GM18861 (cell line): ENCODE data around the gene ACTN4.
"Not testable (repeated sequence)": the region's sequence is repeated elsewhere in the genome, so short reads cannot be mapped to it uniquely, and the experiment has no call there.

Source experiments
- ATAC-seq: cut with Tn5 transposase; IDR thresholded peaks from one replicate; pipeline ENCODE4 v1.9.1; 2021; ENCODE audit not compliant: unreplicated experiment

Gene ACTN4

DNA sequence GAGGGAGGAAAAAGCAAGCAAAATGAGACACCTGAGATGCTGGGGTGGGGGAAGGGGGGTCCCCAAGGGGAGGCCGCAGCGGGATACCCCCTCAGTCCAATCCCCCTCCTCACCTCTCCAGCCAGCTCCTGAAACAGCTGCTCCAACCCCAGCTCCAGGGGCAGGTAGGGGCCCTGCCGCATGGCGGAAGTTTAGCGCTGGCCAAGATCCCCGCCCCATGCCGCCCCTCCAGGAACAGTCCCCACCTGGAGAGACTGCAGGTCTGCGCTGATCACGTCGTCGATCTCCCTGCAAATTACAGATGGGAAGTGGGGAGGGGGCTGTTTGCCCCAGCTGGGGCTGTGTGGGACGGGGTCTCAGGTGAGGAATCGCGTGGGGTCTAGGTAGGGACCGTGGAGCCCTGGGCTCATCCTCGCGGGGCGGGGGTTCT is 87.8 kb downstream of the ACTN4 start:
- no peak for ATAC-seq

DNA sequence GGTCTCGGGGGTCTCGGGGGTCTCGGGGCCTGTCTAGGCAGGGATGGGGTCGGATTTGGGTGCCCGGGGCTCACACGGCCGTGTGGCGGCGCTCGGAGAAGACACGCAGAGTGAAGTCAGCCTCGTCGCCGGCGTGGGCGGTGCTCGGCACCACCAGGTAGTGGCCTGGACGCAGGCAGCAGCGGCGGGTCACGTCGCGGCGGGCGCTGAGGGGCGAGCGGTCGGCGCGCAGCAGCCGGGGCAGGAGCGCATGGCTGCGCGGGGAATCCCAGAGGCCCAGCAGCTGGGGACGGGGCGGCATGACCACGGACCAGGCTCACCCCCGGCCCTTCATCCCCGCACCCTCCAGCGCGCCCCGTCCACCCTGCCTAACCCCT is 88.6 kb downstream of the ACTN4 start:
- no peak for ATAC-seq

DNA sequence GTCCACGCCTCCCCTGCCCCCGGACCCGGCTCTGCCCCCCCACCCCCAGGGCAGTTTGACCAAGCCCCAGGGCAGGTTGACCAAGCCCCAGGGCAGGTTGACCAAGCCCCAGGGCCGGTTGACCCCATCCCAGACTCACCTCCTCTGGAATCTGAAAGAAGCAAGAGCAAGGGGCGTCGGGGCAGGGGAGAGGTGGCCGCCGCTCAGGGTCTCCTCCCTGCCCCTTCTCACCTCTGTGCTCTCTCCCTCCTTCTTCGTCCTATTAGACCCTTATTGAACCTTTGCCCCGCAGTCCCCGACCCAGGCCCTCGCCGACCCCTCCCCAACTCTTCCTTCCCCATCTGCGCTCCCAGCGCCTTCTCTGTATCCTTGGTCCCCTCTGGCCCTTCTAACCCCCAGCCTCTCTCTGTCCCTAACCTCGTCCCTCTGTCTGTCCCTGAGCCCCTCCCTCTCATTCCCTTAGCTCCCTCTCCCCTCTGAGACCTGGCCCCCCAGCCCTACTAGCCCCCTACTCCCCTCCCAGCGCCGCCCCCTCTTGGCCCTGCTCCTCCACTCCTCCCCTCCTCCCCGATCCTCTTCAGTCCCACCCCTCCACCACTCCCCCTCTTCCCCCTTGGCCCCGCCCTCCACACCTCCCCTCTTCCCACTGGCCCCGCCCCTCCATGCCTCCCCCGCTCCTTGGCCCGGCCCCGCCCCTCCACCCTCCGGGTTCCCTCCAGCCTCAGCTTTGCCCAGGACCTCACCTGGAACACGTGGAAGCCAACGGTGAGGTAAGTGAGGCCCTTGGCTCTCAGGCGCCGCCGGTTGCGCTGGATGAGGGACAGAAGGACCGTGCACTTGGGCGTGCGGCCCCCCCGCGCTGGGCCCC is 89.2 kb downstream of the ACTN4 start:
- no peak for ATAC-seq

DNA sequence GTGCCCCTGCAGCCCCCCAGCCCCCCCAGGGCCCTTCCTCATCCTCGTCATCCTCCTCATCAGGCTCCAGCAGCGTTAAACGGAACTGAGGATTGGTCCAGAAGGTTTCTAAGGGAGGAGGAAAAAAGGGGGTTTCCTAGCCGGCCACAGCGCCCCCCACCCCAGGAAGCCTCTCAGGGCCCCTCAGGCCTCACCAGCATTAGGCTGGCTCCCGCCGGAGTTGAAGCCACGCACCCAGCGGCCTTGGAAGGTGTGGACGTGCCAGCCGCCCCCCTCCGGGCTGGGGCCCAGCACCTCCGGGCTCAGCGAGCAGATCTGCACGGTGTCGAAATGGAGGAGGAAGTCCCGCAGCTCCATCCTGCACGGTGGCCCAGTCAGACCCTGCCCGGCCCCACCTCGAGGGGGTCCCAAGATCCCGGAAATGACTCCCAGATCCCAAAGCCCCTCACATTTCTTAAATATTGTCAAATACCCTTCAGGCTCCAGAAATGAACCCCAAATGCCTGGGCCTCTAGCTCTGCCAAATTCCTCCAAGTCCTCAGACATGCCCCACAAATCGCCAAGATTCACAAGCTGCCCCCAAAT is 89.9 kb downstream of the ACTN4 start:
- ATAC-seq = no peak

DNA sequence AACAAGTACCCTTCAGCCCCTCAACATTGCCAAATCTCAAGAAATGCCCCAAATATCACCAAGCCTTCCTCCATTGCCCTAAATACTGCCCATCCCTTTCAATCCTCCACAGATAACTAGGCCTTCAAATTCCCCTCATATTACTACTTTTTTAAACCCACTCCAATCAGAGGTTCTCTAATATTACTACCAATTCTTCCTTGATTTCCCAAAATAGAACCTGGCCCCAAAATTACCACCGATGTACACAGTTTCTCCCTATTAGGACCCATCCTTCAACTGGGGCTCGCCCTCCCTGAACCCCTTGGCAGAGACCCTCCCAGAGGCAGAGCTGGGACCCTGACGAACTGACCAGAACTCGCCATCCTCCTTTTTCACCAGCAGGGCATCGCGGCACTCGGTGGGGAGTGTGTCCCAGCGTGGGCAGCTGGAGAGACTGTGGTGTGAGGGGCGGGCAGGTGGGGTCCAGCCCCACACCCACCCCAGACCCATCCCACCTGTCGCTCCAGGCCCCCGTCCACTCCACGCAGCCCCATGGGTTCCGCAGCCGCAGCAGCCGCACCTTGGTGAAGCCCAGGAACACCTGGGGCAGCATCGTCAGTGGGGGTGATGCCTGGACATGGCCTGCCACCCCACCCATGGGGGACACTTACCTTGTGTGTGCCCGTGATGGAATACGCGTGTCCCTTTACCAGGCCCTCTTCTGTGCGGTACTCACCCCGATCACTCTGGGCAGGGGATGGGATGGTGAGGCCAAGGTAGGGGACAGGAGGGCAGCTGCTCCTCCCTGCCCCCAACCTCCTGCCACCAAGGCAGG is 90.7 kb downstream of the ACTN4 start:
- ATAC-seq = no peak

DNA sequence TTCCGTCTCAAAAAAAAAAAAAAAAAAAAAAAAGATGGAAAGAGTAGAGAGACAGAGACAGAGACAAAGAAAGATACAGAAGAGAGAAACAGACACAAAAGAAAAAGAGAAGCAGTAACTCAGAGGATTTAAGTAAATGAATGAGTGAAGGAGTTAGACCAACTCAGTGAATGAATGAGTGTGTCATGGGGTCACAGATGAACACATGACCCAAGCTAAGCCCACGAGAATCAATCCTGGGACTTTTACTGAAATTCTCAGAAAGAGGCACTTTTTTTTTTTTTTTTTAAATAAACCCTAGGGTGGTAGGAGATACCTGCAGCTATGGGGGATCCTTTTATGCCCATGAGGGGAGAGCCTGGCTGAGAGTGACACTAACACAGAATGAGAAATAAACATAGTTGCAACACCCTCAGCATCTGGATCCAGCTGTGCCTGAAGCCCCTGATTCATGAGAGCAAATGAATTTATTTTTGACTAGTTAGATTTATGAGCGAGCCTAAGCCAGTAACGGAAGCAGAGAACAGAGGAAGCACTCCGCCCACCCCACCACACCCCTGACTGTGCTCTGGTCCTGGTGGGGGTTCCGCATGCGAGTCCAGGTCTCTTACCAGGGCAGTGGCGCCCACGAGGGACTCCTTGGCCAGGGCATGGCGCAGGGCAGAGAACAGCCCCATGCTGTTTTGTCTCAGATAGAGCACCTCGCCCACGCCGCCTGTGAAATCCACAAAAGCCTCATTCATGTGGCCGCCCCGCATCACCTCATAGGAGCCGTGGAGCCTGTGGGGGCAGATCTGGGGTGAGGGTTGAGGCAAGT is 92.2 kb downstream of the ACTN4 start:
- no peak for ATAC-seq

DNA sequence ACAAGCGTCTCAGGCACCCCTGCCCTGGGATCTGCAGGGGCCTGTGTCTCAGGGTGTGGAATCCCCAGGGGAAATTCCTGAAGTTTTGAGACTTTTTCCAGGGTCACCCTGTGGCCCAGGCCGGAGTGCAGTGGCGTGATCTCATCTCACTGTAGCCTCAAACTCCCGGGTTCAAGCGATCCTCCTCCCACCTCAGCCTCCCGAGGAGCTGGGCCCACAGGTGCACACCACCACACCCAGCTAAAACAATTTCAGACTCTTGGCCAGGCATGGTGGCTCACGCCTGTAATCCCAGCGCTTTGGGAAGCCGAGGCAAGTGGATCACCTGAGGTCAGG is 92.8 kb downstream of the ACTN4 start:
- ATAC-seq = no peak

DNA sequence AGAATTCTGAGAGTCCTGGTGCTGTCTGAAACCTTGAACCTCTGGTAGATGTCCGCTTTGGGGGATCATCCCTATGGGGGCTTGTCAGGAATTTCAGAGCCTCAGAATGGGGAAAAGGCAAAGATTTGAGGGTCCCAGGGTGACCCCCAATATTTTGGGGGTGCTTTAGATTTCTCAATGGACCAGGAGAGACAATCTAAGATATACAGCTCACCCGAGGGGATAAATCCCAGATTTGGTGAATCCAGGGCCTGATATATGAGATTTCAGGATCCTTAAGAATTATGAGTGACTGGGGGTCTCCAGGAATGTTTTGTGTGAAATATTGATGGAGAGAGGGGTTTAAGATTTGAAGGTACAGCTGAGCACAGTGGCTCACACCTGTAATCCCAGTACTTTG is 93.5 kb downstream of the ACTN4 start:
- ATAC-seq = no peak

DNA sequence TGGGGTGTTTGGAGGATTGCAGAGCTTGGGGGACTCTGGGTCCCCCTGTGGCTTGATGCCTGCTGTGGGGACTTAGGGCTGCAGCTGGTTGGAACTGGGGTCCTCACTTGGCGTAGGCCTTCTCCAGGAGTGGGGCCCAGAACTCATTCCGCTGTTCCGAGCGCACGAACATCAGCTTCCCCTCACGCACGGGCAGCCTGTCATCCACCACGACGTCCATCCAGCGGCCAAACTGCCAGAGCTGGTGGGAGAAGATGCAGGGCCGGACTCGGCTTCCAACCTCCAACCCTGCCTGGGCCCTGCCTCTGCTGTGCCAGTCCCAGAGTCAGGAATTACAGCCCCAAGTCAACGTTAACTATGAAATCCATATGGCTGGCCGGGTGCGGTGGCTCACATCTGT is 94.2 kb downstream of the ACTN4 start:
- no peak for ATAC-seq

DNA sequence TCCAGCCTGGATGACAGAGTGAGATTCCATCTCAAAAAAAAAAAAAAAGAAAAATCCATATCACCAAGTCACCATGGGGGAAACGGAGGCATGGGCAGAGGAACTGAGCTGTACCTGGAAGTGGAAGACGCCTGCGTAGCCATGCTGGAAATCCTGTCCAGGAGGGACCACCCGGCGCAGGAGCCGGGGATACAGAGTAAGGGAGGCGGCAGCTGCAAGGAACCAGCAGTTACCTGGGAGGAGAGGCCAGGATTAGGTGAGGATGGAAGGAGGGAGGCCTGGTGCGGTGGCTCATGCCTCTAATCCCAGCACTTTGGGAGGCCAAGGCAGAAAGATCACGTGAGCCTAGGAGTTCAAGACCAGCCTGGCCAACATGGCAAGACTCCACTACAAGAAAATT is 94.8 kb downstream of the ACTN4 start:
- no peak for ATAC-seq

DNA sequence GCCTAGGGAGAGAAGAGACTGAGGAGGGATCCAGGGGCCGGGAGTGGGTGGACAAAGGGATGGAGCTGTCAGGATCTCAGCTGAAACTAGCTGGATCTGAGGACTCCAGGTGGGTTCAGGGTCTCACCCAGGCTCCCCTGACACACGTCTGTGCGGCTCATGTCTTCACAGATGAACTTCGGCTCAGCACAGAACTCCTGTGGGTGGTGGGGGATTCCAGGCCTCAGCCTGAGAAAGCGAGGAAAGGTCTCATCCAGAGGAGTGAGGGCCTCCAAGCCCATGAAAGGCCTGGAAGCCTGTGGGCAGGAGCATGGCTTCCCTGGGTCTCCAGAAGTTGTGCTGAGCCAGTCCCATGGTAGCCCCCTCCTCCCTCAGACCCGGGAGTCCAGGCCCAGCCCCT is 95.5 kb downstream of the ACTN4 start:
- no peak for ATAC-seq

DNA sequence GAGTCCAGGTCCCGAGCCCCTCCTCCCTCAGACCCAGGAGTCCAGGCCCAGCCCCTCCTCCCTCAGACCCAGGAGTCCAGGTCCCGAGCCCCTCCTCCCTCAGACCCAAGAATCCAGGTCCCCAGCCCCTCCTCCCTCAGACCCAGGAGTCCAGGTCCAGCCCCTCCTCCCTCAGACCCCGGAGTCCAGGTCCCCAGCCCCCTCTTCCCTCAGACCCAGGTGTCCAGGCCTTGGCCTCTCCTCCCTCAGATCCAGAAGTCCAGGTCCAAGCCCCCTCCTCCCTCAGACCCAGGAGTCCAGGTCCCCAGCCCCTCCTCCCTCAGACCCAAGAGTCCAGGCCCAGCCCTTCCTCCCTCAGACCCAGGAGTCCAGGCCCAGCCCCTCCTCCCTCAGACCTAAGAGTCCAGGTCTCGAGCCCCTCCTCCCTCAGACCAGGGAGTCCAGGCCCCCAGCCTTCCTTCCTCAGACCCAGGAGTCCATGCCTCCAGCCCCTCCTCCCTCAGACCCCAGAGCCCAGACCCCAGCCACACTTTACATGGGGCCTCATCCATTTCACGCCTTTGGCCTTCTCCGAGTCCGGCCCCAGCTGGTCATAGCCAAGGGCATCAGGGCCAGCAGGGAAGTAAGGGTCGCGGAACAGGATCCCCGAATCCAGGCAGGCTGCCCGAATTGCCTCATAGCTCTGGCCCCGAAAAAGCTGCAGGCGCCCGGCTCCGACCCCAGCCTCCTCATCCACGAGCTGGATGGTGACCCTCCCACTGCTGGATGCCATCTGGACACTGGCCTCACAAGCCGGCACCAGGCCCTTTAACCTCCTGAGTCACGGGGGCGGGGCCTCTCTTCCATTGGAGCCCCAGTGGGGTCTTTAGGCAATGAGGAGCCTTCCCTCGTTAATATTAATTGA is 96.2 kb downstream of the ACTN4 start:
- ATAC-seq = no peak

DNA sequence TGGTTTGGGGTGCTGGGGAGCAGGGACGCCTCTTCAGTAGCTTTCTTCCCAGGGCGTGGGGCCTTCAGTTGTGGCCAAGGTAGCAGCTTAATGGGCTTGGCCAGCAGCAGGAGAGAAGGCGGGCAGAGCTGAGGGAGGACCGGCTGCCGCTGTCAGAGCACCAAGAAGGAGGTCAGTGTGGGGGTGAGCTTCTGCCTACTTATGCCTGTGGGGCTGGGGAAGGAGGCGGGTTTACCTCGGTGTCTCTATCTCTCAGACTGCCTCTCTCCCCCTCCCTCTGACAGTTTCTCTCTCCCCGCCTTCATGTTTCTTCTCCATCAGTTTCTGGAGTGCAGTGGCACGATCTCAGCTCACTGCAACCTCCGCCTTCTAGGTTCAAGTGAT is 96.8 kb downstream of the ACTN4 start, which contains the start of gene CAPN12:
Gene CAPN12 (minus strand): TSS at position 177 of the 384 bp plus-strand sequence. CDS start 309 bp downstream, outside the sequence.
- ATAC-seq = no peak

DNA sequence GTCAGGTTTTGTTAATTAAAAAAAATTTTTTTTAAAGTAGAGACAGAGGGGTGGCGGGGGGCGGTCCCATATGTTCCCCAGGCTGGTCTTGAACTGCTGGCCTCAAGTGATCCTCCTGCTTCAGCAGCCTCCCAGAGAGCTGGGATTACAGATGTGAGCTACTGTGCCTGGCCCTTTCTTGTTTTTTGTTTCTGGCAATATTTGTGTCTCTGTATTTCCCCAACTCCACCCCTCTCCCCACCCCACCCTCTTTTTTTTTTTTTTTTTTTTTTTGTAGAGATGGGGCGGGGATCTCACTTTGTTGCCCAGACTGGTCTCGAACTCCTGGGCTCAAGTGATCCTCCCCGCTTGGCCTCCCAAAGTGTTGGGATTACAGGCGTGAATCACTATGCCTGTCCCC is 97.4 kb downstream of the ACTN4 start:
- ATAC-seq = no peak

DNA sequence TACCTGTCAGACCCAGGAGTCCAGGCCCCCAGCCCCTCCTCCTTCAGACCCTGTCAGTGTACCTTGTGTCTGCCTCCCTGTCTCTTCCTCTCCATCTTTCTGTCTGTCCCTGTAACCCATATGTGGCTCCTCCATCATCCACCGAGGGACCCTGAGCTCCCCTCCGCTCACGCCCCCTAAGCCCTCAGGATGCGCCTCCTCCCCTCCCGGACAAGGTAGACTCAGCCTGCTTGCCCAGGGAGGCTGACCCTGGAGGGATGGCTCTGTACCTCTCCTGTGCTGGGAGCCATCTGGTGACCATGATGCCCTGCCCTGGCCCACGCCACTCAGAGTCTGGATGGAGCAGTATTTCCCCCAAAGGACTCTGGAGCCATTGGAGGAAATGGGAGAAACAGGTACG is 97.9 kb downstream of the ACTN4 start:
- ATAC-seq = no peak

DNA sequence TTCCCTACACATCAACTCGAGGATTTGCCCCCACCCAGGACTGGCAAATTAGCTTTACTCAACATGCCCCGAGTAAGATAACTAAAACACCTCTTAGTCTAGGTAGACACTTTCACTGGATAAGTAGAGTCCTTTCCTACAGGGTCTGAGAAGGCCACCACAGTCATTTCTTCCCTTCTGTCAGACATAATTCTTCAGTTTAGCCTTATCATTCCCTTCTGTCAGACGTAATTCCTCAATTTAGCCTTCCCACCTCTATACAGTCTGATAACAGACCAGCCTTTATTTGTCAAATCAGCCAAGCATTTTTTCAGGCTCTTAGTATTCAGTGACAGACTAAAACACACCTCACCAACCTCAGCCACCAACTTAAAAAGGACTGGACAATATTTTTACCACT is 106.3 kb downstream of the ACTN4 start:
- not testable (repeated sequence) for ATAC-seq

DNA sequence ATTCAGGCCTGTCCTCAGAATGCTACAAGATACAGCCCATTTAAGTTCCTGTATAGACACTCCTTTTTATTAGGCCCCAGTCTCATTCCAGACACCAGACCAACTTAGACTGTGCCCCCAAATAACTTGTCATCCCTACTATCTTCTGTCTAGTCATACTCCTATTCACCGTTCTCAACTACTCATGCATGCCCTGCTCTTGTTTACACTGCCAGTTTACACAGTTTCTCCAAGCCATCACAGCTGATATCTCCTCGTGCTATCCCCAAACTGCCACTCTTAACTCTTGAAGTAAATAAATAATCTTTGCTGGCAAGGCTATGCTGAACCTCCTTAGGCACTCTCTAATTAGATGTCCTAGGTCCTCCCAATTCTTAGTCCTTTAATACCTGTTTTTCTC is 106.7 kb downstream of the ACTN4 start:
- not testable (repeated sequence) for ATAC-seq

DNA sequence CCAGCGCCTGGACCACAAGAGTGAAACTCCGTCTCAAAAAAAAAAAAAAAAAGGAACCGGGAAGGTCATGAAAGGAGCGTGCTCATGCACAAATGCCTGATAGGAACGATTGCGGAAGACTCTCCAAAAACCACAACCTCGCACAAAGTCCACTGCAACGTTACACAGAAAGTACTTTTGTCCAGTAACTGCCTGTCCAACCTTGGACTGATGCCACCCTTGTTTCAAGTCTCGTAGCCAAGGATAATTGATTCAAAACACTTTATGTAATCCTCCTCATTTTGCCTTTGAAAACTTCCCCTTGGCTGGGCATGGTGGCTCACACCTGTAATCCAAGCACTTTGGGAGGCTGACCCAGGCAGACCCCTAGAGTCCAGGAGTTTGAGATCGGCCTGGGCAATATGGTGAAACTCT is 112.1 kb downstream of the ACTN4 start:
- no peak for ATAC-seq

DNA sequence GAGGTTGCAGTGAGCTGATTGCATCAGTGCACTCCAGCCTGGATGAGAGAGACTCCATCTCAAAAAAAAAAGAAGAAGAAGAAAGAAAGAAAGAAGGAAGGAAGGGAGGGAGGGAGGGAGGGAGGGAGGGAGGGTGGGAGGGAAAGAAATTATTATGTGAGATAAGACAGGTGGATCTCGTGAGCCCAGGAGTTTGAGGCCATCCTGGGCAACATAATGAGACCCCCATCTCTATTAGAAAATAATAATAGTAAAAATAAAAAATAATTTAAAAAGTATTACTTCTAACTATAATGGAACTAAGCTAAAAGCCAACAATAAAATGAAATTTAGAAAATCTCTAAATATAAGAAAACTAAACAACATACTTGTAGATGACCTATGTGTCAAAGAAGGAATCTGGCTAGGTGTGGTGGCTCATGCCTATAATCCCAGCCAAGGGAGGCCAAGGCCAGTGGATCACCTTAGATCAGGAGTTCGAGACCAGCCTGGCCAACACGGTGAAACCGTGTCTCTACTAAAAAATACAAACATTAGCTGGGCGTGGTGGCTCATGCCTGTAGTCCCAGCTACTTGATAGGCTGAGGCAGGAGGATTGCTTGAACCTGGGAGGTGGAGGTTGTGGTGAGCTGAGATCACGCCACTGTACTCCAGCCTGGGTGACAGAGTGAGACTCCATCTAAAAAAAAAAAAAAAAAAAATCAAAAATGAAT is 113.5 kb downstream of the ACTN4 start:
- ATAC-seq = not testable (repeated sequence)
